SJSA1 (cell line): Measurements from ENCODE around the gene MANSC1. TPM values are rescaled to one million over a fixed set of nuclear protein-coding genes. Genes with fewer than 3 reads are reported as not detected.
"Not testable (repeated sequence)": the region's sequence is repeated elsewhere in the genome, so short reads cannot be mapped to it uniquely, and the experiment has no call there.

Source experiments
- DNase-seq, 2 experiments: peaks; one replicate each; pipeline ENCODE4 v3.0.0-alpha.2; 2015 to 2020; ENCODE audit warnings: low spot score in 2 of 2, low read depth in 1 of 2
- H3K27ac ChIP-seq: fragments of 250-450 bp; sonication (Bioruptor Pico); 2 replicates; pipeline ENCODE4 v1.5.1; 2020; ENCODE audit warnings: mild to moderate bottlenecking, moderate library complexity
- H3K27me3 ChIP-seq: fragments of 250-450 bp; sonication (Bioruptor Pico); replicated peaks from 2 replicates; pipeline ENCODE4 v1.5.1; 2020; ENCODE audit warnings: mild to moderate bottlenecking, moderate library complexity
- H3K36me3 ChIP-seq: fragments of 250-450 bp; sonication (Bioruptor Pico); 2 replicates; pipeline ENCODE4 v1.5.1; 2020; ENCODE audit warnings: mild to moderate bottlenecking
- H3K4me1 ChIP-seq: fragments of 250-450 bp; sonication (Bioruptor Pico); replicated peaks from 2 replicates; pipeline ENCODE4 v1.6.1; 2021; ENCODE audit warnings: mild to moderate bottlenecking
- H3K4me3 ChIP-seq: fragments of 250-450 bp; sonication (Bioruptor Pico); 2 replicates; pipeline ENCODE4 v1.5.1; 2020; ENCODE audit warnings: mild to moderate bottlenecking
- H3K9me3 ChIP-seq: fragments of 250-450 bp; sonication (Bioruptor Pico); replicated peaks from 2 replicates; pipeline ENCODE4 v1.5.1; 2020; ENCODE audit warnings: mild to moderate bottlenecking
- total RNA-seq: library from RNA; depleted of rRNA; stranded (reverse); fragments of >200 nt; shearing (Covaris generic); gene quantifications from 2 replicates; pipeline ENCODE4 v1.2.3, GENCODE V29; 2014

The MANSC1 gene
- total RNA-seq, 1 experiment from 2014 or later: 1.5 TPM

- H3K9me3 ChIP-seq: no peaks in the 10 kb centered on the region
- no peak overlapping the region for H3K27ac ChIP-seq
- H3K4me1 ChIP-seq: peaks cover 16% of the 10 kb centered on the region
- H3K36me3 ChIP-seq: peaks cover 3% of the 10 kb centered on the region; the same call in 1 of the 2 replicates
- DNase-seq: no peak
- H3K27me3 ChIP-seq: no peaks in the 10 kb centered on the region
- peak overlapping the region; percentile 86 for H3K4me3 ChIP-seq
Observed at GRCh38 chr12:12356467-12356895, 6.4 kb upstream of the MANSC1 start.

GRCh38 chr12:12353807-12354206 lies 3.8 kb upstream of the MANSC1 start:
- no peak overlapping the region for H3K27ac ChIP-seq
- peaks cover 23% of the 10 kb centered on the region for H3K4me1 ChIP-seq
- DNase-seq: no peak
- H3K27me3 ChIP-seq: no peaks in the 10 kb centered on the region
- no peaks in the 10 kb centered on the region for H3K9me3 ChIP-seq
- H3K4me3 ChIP-seq: no peak overlapping the region
- peaks cover 3% of the 10 kb centered on the region; the same call in 1 of the 2 replicates for H3K36me3 ChIP-seq

- no peaks in the 10 kb centered on the region for H3K9me3 ChIP-seq
- H3K36me3 ChIP-seq: peaks cover 3% of the 10 kb centered on the region; the same call in 1 of the 2 replicates
- H3K4me3 ChIP-seq: no peak overlapping the region
- no peaks in the 10 kb centered on the region for H3K27me3 ChIP-seq
- peaks cover 17% of the 10 kb centered on the region for H3K4me1 ChIP-seq
- H3K27ac ChIP-seq: no peak overlapping the region
- DNase-seq: no peak
Observed at GRCh38 chr12:12353276-12353675, 3.2 kb upstream of the MANSC1 start.

GRCh38 chr12:12351468-12352185 lies 1.6 kb upstream of the MANSC1 start:
- not testable (repeated sequence) for H3K27ac ChIP-seq, H3K27me3 ChIP-seq, H3K9me3 ChIP-seq, H3K4me1 ChIP-seq, DNase-seq, H3K36me3 ChIP-seq, H3K4me3 ChIP-seq

GRCh38 chr12:12350868-12351463 lies 924 bp upstream of the MANSC1 start:
- no peak for DNase-seq
- no peak overlapping the region for H3K27ac ChIP-seq
- H3K36me3 ChIP-seq: no peaks in the 10 kb centered on the region
- peaks cover 7% of the 10 kb centered on the region for H3K4me1 ChIP-seq
- H3K4me3 ChIP-seq: no peak overlapping the region
- H3K27me3 ChIP-seq: no peaks in the 10 kb centered on the region
- H3K9me3 ChIP-seq: no peaks in the 10 kb centered on the region

- no peak overlapping the region for H3K4me3 ChIP-seq
- H3K36me3 ChIP-seq: no peaks in the 10 kb centered on the region
- DNase-seq: no peak
- H3K27me3 ChIP-seq: no peaks in the 10 kb centered on the region
- H3K4me1 ChIP-seq: peaks cover 14% of the 10 kb centered on the region
- no peak overlapping the region for H3K27ac ChIP-seq
- H3K9me3 ChIP-seq: no peaks in the 10 kb centered on the region
Observed at GRCh38 chr12:12338527-12339168, 11.4 kb downstream of the MANSC1 start.

GRCh38 chr12:12336511-12336910 lies 13.5 kb downstream of the MANSC1 start:
- Histone ChIP-seq H3K36me3 (no peaks in the 10 kb centered on the region), H3K4me3 (no peak overlapping the region), H3K27me3 (no peaks in the 10 kb centered on the region), H3K27ac (no peak overlapping the region), H3K4me1 (peaks cover 14% of the 10 kb centered on the region), H3K9me3 (no peaks in the 10 kb centered on the region)
- DNase-seq: no peak

- H3K36me3 ChIP-seq: no peaks in the 10 kb centered on the region
- DNase-seq: no peak
- H3K27ac ChIP-seq: no peak overlapping the region
- no peaks in the 10 kb centered on the region for H3K27me3 ChIP-seq
- H3K4me3 ChIP-seq: no peak overlapping the region
- H3K9me3 ChIP-seq: no peaks in the 10 kb centered on the region
- H3K4me1 ChIP-seq: peaks cover 14% of the 10 kb centered on the region
Observed at GRCh38 chr12:12336049-12336411, 14.0 kb downstream of the MANSC1 start.

- Histone ChIP-seq H3K4me3 (no peak overlapping the region), H3K9me3 (no peaks in the 10 kb centered on the region), H3K27ac (no peak overlapping the region), H3K4me1 (peaks cover 14% of the 10 kb centered on the region), H3K36me3 (no peaks in the 10 kb centered on the region), H3K27me3 (no peaks in the 10 kb centered on the region)
- peak; percentile 30 to 63 for DNase-seq
Observed at GRCh38 chr12:12334367-12335040, 15.5 kb downstream of the MANSC1 start.

GRCh38 chr12:12333407-12334366 lies 16.4 kb downstream of the MANSC1 start:
- peaks cover 12% of the 10 kb centered on the region for H3K4me1 ChIP-seq
- H3K9me3 ChIP-seq: no peaks in the 10 kb centered on the region
- no peaks in the 10 kb centered on the region for H3K27me3 ChIP-seq
- H3K4me3 ChIP-seq: no peak overlapping the region
- no peak for DNase-seq
- no peak overlapping the region for H3K27ac ChIP-seq
- no peaks in the 10 kb centered on the region for H3K36me3 ChIP-seq

- Histone ChIP-seq H3K9me3 (no peaks in the 10 kb centered on the region), H3K4me3 (no peak overlapping the region)
- no peak for DNase-seq
Observed at GRCh38 chr12:12331896-12332295, 18.1 kb downstream of the MANSC1 start.

GRCh38 chr12:12331244-12331771 lies 18.7 kb downstream of the MANSC1 start:
- Histone ChIP-seq H3K9me3 (no peaks in the 10 kb centered on the region), H3K4me1 (0 out of 2 replicates have a peak, but pooled peaks cover 7% of the 10 kb centered on the region), H3K27me3 (no peaks in the 10 kb centered on the region), H3K4me3 (no peak overlapping the region), H3K36me3 (no peaks in the 10 kb centered on the region), H3K27ac (no peak overlapping the region)
- DNase-seq: no peak

More at GRCh38 chr12:12331896-12332295, 18.1 kb downstream of the MANSC1 start:
- Histone ChIP-seq H3K36me3 (no peaks in the 10 kb centered on the region), H3K4me1 (0 out of 2 replicates have a peak, but pooled peaks cover 7% of the 10 kb centered on the region), H3K27me3 (no peaks in the 10 kb centered on the region), H3K27ac (no peak overlapping the region)

GRCh38 chr12:12327802-12328201 lies 22.2 kb downstream of the MANSC1 start:
- peak in 1 of 2 experiments; percentile 52 for DNase-seq
- Histone ChIP-seq H3K27ac (no peak overlapping the region), H3K4me1 (0 out of 2 replicates have a peak, but pooled peaks cover 4% of the 10 kb centered on the region), H3K27me3 (no peaks in the 10 kb centered on the region), H3K4me3 (no peak overlapping the region), H3K36me3 (no peaks in the 10 kb centered on the region), H3K9me3 (no peaks in the 10 kb centered on the region)
